ENCODE measurements around the gene LGI4.
"Not testable (repeated sequence)": the region's sequence is repeated elsewhere in the genome, so short reads cannot be mapped to it uniquely, and the experiment has no call there.

The LGI4 gene

GRCh38 chr19:35160629-35161433 lies 26.0 kb upstream of the LGI4 start:
- no peak for DNase-seq (ENCODE audit: low read depth in 2 of 2)

- DNase-seq (ENCODE audit: low read depth in 2 of 2): no peak
Observed at GRCh38 chr19:35159606-35160005, 24.7 kb upstream of the LGI4 start.

GRCh38 chr19:35157431-35157830 lies 22.6 kb upstream of the LGI4 start:
- DNase-seq (ENCODE audit: low read depth in 2 of 2): no peak

GRCh38 chr19:35156673-35157014 lies 21.8 kb upstream of the LGI4 start:
- no peak for DNase-seq (ENCODE audit: low read depth in 2 of 2)

- DNase-seq (ENCODE audit: low read depth in 2 of 2): no peak
Observed at GRCh38 chr19:35155981-35156672, 21.3 kb upstream of the LGI4 start.

GRCh38 chr19:35155441-35155840 lies 20.6 kb upstream of the LGI4 start:
- DNase-seq (ENCODE audit: low read depth in 2 of 2): no peak

GRCh38 chr19:35154525-35155406 lies 19.9 kb upstream of the LGI4 start, which contains the start of gene FXYD5:
TSS of gene FXYD5 (plus strand) at chr19:35154735. CDS start at chr19:35155551, 816 bp downstream.
- peak; percentile 62 to 79 for DNase-seq (ENCODE audit: low read depth in 2 of 2)

GRCh38 chr19:35153701-35154524 lies 19.1 kb upstream of the LGI4 start:
- peak; percentile 69 to 71 for DNase-seq (ENCODE audit: low read depth in 2 of 2)

- DNase-seq (ENCODE audit: low read depth in 2 of 2): not testable (repeated sequence)
Observed at GRCh38 chr19:35153129-35153522, 18.3 kb upstream of the LGI4 start.

GRCh38 chr19:35151273-35152065 lies 16.6 kb upstream of the LGI4 start:
- DNase-seq (ENCODE audit: low read depth in 2 of 2): no peak

- DNase-seq (ENCODE audit: low read depth in 2 of 2): no peak
Observed at GRCh38 chr19:35150445-35150844, 15.6 kb upstream of the LGI4 start.

GRCh38 chr19:35149463-35149862 lies 14.6 kb upstream of the LGI4 start:
- no peak for DNase-seq (ENCODE audit: low read depth in 2 of 2)

- DNase-seq (ENCODE audit: low read depth in 2 of 2): no peak
Observed at GRCh38 chr19:35146746-35147459, 12.0 kb upstream of the LGI4 start.

- no peak for DNase-seq (ENCODE audit: low read depth in 2 of 2)
Observed at GRCh38 chr19:35144600-35145436, 10.0 kb upstream of the LGI4 start.

GRCh38 chr19:35144259-35144599 lies 9.4 kb upstream of the LGI4 start:
- no peak for DNase-seq (ENCODE audit: low read depth in 2 of 2)

GRCh38 chr19:35143818-35144217 lies 9.0 kb upstream of the LGI4 start:
- no peak for DNase-seq (ENCODE audit: low read depth in 2 of 2)

- no peak for DNase-seq (ENCODE audit: low read depth in 2 of 2)
Observed at GRCh38 chr19:35143231-35143715, 8.4 kb upstream of the LGI4 start, which contains the start of gene FXYD7. TSS of gene FXYD7 (plus strand) at chr19:35143255. CDS start at chr19:35143334, 79 bp downstream.

GRCh38 chr19:35142606-35143230 lies 7.9 kb upstream of the LGI4 start:
- DNase-seq (ENCODE audit: low read depth in 2 of 2): peak; percentile 47 to 60

Data from stimulated activated CD8-positive, alpha-beta memory T cell treated with anti-CD3 and anti-CD28 coated beads, Interleukin-2, amount 100 ng/mL, for 48 hours (primary cell).